ENCODE data around the gene NKIRAS1.
A peak's percentile ranks its signal among the peaks of the same experiment; 100 is the strongest.
"Not testable (repeated sequence)": the region's sequence is repeated elsewhere in the genome, so short reads cannot be mapped to it uniquely, and the experiment has no call there.

NKIRAS1 gene

GRCh38 chr3:23895181-23895580 lies 21.6 kb downstream of the NKIRAS1 start:
- DNase-seq: no peak

DNA sequence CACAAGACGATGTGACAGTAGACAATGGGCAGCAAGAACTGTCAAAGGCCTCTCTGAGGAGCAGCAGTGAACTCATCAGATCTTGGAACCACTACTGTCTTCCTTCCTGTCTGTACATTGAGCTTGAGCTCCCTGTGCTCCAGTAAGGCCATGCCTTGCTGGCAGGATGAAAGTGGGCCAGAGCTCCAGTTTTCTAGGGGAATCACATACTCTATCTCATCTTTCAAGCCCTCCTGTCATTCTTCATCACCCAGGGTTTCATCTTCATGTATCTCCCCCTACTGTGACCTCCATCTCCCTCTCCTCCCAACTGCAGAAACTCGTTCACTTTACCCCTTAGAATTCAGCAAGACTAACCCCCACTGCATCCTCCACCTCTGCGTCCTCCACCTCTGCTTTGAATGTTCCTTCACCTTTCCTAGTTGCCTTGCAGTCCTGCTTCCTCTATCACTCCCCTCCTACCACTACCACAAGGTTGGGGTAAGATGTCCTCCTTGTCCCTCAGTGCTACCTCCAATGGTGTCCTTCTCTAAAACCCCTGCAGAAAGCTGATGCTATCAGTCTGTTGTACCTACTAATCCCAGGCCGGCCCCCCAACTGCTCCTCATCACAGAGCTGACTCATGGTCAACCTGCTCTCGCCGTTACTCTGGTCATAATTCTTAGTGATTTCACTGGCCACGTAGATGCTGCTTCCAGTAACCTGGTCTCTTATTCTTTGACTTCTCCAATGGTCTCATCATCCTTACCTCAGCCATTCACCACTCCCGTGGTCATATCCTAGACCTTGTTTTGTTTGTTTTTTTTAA lies 22.3 kb downstream of the NKIRAS1 start:
- no peak for DNase-seq

GRCh38 chr3:23889950-23890349 lies 26.8 kb downstream of the NKIRAS1 start:
- DNase-seq: no peak

DNA sequence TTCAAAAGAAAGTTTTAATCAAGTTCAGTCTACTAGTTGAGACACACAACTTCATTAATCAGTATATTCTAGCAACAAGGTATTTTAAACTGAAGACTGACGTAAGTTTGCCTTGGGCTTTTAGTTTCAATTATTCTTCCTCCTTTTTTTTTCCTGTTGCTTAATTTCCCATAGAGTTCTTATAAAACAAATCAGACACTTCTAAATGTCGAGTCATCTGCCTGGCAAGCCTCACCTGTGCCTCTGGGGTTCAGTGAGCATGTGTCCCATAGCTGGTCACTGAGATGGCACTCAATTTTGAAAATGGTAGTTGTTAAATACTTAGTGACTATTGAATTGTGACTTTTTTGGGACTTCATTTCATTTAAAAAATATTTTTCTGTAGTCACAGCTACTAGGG lies 27.4 kb downstream of the NKIRAS1 start:
- DNase-seq: no peak

DNA sequence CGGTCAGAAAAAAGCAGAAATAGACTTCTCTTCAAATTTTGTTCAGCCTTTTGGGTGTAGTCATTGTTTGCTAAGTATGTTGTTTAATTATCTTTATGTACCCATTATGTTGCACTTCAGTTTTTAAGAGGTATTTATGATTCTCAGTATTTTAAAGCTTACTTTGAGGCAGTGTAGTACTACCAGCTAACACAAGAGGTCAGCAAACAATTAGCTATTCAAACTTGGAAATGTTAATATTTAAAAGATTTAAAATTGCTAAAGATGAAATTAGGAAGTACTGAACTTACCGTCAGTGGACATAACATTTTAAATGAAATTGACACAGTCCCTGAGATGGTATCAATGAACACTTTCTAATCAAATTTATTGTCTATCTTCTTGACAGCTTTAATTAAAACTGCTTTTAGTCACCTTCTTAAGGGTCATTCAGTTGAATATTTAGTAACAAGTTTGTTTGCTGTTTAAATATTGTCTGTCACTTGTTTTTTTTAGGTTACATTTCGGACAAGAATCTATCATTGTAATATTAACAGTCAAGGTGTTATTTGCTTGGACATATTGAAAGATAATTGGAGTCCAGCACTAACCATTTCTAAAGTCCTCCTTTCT lies 28.1 kb downstream of the NKIRAS1 start:
- DNase-seq: peak; percentile 45

- no peak for DNase-seq
These were observed 30.5 kb downstream of the NKIRAS1 start for GRCh38 chr3:23886311-23886710.

DNA sequence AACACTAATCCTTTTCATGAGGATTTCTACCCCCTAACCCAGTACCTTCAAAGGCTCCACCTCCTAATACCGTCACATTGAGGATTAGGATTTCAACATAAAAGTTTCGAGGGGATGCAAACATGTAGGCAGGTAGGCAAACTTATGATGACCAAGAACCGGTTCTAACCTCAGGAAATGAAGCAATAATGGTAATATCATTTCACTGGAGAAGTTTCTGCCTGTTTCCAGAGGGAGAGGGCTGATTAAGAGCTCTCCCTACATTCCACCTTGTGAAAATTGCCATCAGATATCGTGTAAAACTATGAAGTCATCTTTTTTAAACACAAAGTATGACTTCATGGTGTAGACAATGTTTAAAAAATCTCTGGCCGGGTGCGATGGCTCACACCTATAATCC lies 31.6 kb downstream of the NKIRAS1 start:
- DNase-seq: no peak

DNA sequence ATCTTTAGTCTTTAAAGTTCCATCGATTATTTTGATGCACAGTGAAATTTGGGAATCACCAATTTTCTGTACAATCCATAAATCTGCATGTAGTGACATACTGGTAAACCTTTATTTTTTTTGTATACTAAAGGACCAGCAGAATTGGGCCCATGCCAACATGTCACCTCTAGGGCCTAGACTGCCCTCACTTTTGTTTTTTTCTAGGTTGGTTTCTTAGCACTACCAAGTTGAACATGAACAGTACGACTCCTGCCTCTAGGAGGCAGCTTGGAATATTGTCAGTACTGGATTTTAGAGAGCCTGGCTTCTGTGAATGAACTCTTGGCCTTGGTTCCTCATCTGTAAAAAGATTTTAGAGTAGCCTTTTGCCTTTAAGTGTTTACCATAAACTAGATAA lies 32.3 kb downstream of the NKIRAS1 start:
- DNase-seq: no peak

GRCh38 chr3:23882487-23882918 lies 34.3 kb downstream of the NKIRAS1 start:
- no peak for DNase-seq

DNA sequence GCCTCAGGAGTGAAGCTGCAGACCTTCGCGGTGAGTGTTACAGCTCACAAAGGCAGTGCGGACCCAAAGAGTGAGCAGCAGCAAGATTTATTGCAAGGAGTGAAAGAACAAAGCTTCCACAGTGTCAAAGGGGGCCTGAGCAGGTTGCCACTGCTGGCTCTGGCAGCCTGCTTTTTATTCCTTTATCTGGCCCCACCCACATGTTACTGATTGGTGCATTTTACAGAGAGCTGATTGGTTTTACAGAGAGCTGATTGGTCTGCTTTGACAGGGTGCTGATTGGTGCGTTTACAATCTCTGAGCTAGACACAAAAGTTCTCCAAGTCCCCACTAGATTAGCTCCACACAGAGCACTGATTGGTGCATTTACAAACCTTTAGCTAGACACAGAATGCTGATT lies 34.8 kb downstream of the NKIRAS1 start:
- DNase-seq: not testable (repeated sequence)

DNA sequence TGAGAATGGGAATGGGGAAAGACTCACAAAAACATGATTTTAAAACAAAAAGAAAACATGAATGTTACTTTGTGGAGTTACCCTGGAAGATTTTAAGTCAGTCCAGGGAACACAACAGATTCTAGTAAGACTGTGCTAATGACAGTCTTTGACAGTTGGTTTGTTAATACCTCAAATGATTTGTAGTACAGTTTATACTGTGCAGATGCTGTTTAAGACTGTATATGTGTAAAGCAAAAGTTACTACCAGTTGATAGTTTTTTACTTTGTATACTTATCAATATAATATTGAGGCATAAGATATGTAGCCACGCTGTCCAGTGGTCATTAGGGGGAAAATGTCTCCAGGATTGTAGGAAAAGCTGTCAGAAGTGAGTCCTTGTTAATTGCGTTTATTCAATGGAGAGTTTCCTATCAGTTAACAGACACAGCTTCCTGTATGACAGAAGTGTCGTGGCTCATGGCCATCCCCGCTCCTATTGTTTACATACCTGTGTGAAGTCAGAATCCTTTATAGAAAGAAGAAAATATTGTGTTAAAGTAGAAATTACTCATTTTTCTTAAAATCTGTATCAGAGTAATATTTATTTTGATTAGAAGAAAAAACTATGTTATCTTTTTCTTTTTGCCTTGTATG lies 36.0 kb downstream of the NKIRAS1 start:
- DNase-seq: no peak

GRCh38 chr3:23879485-23879884 lies 37.3 kb downstream of the NKIRAS1 start:
- DNase-seq: no peak

DNA sequence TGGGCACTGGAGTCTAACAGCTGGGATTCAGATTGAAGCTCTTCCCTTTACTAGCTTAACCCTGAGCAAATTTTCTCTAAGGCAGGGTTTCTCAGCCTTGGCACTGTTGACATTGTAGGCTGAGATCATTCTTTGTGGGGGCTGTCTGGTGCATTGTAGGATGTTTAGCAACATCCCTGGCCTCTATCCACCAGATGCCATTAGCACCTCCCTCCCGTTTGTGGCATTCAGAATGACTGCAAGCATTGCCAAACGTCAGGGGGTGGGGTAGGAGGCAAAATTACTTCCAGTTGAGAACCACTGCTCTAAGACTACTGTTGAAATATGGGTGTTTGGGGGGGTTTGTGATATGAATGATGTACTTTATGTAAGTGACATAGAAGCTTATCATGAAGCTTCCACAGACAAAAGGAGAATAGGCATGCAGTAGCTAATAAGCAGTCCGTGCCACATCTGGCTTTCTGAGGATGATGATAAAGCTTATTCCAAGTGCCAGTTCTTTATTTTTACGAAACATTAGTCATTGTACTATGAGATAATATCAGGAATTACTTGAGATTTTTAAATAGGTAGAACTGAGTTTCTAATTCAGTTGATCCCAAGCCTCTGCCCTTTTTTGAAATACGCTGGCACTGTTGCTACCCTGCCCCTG lies 39.3 kb downstream of the NKIRAS1 start:
- DNase-seq: peak; percentile 92

GRCh38 chr3:23876923-23877322 lies 39.9 kb downstream of the NKIRAS1 start:
- DNase-seq: no peak

GRCh38 chr3:23875113-23875725 lies 41.6 kb downstream of the NKIRAS1 start:
- DNase-seq: no peak

DNA sequence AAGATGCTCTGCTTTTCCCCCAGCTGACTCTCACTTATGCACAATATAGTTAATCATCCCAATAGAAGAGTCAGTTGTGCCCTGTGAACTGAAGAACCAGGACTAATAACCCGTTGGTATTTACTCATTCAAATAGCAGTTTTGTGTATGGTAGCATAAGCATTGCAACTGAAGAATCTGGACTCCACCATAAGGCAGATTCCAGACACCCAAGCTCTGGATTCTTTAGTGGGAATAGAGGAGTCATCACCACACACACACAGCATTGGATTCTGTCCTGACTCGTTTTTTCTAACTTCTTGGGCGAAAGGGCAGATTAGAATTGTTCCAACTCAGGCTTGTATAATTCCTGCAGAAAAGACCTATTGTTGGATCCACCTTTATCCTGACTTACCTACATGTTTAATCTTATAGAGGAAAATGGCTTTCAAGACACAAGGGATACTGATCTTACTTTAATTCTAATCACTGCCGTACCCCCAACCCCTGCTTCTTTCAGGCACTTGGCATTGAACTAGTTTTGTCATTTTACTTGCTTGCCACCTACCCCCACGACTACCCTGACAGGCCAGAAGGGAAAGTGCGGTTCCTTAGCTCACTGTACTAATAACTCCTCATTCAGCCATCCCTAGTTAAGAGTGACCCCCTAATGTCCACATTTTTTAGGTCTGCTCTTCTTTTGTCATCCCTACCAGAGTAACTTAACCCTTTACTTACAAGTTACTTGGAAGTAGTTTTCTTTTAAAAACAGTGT lies 42.3 kb downstream of the NKIRAS1 start:
- DNase-seq: peak; percentile 62

DNA sequence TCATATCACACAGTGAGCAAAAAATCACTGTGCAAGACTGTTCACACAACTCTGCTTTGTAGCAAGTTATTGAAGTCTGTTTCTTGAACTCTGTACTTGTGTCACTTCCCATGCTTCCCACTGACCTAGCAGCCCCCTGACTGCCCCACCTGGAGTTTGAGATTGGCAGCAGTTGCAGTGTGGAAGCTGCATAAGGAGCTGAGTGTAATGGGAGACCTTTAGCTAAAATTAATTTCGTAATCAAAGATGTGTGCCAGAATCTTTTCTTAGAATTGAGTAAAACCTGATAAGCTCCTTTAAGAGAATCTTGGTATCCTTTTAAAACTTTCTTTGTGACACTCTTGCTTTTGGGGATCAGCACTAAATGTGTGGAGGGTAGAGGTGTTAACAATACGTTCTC lies 42.8 kb downstream of the NKIRAS1 start:
- DNase-seq: no peak

DNA sequence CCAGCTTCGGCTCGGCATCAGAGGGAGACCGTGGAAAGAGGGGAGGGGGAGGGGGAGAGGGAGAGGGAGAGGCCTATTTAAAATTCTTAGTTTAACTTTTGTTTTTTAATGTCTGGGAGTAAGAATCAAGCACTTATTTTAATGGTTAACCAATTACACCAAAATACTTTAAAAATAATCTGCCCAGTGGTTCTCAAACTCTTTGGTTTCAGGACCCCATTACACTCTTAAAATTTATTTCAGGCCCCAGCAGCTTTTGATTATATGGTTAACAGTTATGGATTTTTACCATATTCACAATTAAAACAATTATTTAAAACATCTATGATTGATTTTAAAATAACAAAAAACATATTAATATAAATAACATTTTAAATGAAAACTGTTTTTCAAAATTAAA lies 44.5 kb downstream of the NKIRAS1 start:
- DNase-seq: no peak

GRCh38 chr3:23871361-23871760 lies 45.4 kb downstream of the NKIRAS1 start:
- not testable (repeated sequence) for DNase-seq

DNA sequence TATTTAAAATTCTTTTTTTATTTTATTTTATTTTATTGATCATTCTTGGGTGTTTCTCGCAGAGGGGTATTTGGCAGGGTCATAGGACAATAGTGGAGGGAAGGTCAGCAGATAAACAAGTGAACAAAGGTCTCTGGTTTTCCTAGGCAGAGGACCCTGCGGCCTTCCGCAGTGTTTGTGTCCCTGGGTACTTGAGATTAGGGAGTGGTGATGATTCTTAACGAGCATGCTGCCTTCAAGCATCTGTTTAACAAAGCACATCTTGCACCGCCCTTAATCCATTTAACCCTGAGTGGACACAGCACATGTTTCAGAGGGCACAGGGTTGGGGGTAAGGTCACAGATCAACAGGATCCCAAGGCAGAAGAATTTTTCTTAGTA lies 46.1 kb downstream of the NKIRAS1 start:
- not testable (repeated sequence) for DNase-seq

GRCh38 chr3:23869977-23870662 lies 46.7 kb downstream of the NKIRAS1 start:
- DNase-seq: no peak

DNA sequence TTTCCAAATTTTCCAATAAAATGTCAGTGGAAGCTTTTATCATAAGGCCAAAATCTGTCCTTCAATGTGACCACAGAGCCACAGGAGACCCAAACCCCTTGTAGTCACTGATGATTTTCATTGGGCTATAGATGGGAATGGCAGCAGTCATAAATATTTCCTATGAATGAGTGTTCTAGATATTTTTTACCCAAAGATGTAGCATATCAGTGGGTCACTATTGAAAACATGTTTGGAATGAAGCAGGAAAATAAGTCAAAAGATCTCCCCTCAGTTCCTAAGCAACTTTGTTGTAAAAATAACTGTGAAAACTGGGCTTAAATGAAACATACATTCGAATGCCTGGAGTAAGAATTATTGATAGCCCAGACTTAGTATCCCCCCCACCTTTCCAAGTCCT lies 49.0 kb downstream of the NKIRAS1 start:
- no peak for DNase-seq
